GM18951 (cell line): ENCODE measurements around the gene KRTAP9-6.
"Not testable (repeated sequence)": the region's sequence is repeated elsewhere in the genome, so short reads cannot be mapped to it uniquely, and the experiment has no call there.

Source experiments
- POLR2A ChIP-seq: IDR thresholded peaks from 4 replicates; pipeline ENCODE4 v1.6.1; 2011; ENCODE audit warnings: mild to moderate bottlenecking; ENCODE audit not compliant: insufficient read length, insufficient read depth; ENCODE audit errors: extremely low read depth
- in situ Hi-C: fragments of 300-500 bp; cut with MboI; formaldehyde crosslinking; loops from one replicate; pipeline ENCODE4 v1.12.0; 2022; ENCODE audit warnings: low sequenced_read_pairs, mixed read lengths, inconsistent platforms; ENCODE audit not compliant: unreplicated experiment

Gene KRTAP9-6

DNA sequence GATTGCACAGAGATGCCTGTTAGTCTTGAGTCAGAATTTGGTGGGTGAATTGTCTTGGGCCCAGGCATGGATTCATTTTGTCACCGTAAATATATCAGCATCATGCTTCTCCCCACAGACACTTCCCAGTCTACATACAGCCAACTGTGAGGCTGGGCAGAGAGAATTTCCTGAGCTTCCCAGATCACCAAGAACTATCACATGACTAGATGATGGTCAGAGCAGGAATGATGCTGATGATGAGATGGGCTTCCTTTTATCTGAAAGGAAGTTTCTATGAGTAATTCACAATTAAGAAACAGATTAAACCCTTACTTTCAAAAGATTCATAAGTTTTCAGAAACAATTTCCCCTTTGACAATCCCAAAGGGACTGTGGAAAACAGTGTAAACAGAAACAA lies 10.3 kb upstream of the KRTAP9-6 start:
- in situ Hi-C loops = no loop called here

GRCh38 chr17:41255381-41256290 lies 9.5 kb upstream of the KRTAP9-6 start, which contains the start of gene KRTAP9-9:
Gene KRTAP9-9, plus strand, starts transcription at chr17:41255384.
- in situ Hi-C loops = not testable (repeated sequence)

More for the DNA sequence above, 10.3 kb upstream of the KRTAP9-6 start:
- no peak for TF ChIP-seq POLR2A

DNA sequence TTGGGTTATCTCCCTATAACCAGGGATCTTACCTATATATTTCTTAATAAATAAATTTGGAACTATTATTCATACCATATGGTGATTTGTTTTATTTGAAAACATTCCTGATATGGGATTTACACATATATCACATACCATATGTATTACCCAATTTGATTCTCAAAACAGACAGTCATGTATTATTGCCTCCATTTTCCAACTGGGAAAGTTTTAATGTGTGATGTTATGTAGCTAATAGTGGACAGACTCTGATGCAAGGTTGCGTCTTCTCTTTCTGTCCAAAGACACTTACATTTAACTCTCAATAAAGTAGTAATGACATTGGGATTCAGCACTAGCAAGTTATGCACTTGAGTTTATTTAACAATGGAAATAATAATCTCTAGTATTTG lies 8.9 kb upstream of the KRTAP9-6 start:
- in situ Hi-C loops = no loop called here
- no peak for TF ChIP-seq POLR2A

DNA sequence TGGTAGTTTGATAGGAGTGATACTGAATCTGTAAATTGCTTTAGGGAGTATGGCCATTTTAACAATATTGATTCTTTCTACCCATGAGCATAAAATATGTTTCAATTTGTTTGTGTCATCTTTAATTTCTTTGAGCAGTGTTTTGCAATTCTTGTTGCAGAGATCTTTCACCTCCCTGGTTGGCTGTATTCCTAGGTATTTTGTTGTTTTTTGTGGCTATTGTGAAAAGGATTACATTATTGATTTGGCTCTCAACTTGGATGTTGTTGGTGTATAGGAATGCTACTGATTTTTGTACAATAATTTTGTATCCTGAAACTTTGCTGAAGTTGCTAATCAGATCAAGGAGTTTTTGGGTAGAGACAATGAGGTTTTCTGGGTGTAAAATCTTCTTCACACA lies 6.8 kb upstream of the KRTAP9-6 start:
- TF ChIP-seq POLR2A = no peak
- in situ Hi-C loops = no loop called here

GRCh38 chr17:41263212-41263611 lies 2.0 kb upstream of the KRTAP9-6 start:
- in situ Hi-C loops = no loop called here
- TF ChIP-seq POLR2A = no peak

GRCh38 chr17:41264599-41264998 lies 579 bp upstream of the KRTAP9-6 start:
- TF ChIP-seq POLR2A = no peak
- in situ Hi-C loops = no loop called here

DNA sequence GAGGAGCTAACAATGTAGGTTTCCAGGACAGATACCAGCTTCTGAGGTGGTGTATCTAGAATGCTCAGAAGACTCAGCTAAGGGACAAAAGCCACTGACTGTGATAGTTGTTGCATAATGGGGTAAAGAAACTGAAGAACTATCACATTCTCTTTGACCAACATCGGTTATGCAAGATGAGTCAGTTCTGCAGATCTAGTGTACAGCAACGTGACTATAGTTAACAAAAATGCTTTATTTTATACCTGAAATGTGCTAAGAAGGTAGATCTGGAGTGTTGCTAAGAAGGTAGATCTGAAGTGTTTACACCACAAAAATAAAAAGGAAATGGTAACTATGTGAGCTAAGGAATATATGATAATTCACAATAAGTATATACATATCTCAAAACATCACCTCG lies 2.5 kb downstream of the KRTAP9-6 start:
- TF ChIP-seq POLR2A = no peak
- in situ Hi-C loops = no loop called here

GRCh38 chr17:41271323-41271722 lies 6.1 kb downstream of the KRTAP9-6 start:
- in situ Hi-C loops = not testable (repeated sequence)

DNA sequence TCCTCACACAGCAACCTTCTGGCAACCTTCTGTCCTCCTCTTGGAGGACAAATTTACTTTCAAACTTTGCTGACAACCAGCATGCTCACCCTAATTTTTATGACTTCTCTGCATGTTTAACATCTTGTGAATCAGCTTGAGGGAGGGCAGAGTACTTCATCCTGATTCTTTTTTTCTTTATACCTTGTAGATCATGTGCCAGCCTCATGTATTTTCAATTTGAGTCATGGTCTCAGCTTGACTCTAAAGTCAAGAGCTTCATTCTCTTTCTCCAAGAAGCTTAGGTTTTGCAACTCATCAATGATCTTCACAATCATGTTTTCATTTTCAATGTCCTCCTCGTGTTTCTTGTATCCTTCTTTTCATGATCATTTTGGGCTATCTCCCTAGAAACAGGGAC lies 6.7 kb downstream of the KRTAP9-6 start:
- no peak for TF ChIP-seq POLR2A
- in situ Hi-C loops = no loop called here

- in situ Hi-C loops = loop anchor here (5.0 kb wide), 1 partner anchor 543 kb away; no protein-coding TSS in a partner anchor
Observed at GRCh38 chr17:41275648-41276190, 10.5 kb downstream of the KRTAP9-6 start, which contains the start of gene KRTAP9-7. Gene KRTAP9-7, plus strand, starts transcription at chr17:41275698. Its CDS starts 0 bp downstream, at chr17:41275698.

- no peak for TF ChIP-seq POLR2A
- in situ Hi-C loops = loop anchor here (5.0 kb wide), 1 partner anchor 546 kb away; no protein-coding TSS in a partner anchor
Observed at GRCh38 chr17:41278176-41278955, 13.2 kb downstream of the KRTAP9-6 start.

DNA sequence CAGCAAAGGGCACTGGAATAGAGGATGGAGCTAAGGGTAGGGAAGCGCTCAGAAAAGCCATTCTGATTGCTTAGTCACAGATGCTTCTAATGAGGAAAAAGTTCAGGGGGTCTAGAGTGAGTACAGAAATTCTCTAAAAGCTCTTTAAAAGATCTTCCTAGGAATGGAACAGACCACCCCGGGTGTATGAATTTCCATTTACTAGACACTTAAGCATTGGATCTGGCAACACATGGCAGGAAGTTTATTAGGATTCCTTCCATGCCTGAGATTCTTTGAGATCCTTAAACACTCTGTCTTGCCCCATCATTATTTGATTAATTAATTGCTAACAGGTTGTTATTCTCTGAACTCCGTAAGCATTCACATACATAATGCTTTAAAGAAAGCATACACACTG lies 18.9 kb downstream of the KRTAP9-6 start:
- TF ChIP-seq POLR2A = no peak
- in situ Hi-C loops = loop anchor here (10.0 kb wide), 1 partner anchor 111 kb away; the partner anchor contains the start of gene KRT31

DNA sequence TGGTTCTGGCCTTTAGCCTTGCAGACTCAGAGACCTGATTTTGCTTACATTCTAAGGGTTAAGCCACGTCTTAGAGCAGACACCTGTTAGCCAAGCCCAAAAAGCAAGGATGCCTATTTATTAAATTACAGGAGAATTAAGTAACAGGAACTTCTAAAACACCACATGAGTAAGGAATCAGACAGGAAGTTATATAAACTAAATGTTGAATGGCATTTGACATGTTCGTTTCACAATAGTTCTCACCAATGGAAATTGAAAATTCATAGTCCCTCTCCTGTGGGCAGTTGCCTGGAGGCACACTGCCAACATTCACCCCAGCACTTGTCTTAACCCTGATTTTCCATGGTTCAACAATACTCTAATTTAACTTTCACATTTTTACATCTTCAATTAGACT lies 19.4 kb downstream of the KRTAP9-6 start:
- in situ Hi-C loops = loop anchor here (10.0 kb wide), 1 partner anchor 110 kb away; the partner anchor contains the start of gene KRT31
- TF ChIP-seq POLR2A = no peak
